HCT116 (cell line): Measurements from ENCODE around the gene TMEM266.

ENCODE experiments used
- CBX3 ChIP-seq: IDR thresholded peaks from 2 replicates; pipeline ENCODE4 v1.6.1; 2012; ENCODE audit warnings: low read depth
- CEBPB ChIP-seq: IDR thresholded peaks from 2 replicates; pipeline ENCODE4 v1.6.1; 2012; ENCODE audit warnings: low read depth
- CTCF ChIP-seq, 3 experiments: fragments of 200-600 bp in 1 of 3; sonication (generic) in 1 of 3; IDR thresholded peaks in 2 of 3; conservative IDR thresholded peaks in 1 of 3; 2 replicates each; pipeline ENCODE4 v1.5.1; 2012 to 2017; ENCODE audit warnings: low read depth in 2 of 3, low read length in 2 of 3, antibody characterized with exemption in 1 of 3, borderline replicate concordance in 1 of 3, control low read depth in 1 of 3, mild to moderate bottlenecking in 1 of 3, mixed read lengths in 1 of 3, mixed run types in 1 of 3, moderate library complexity in 1 of 3; ENCODE audit not compliant: insufficient read depth in 1 of 3
- EGR1 ChIP-seq: IDR thresholded peaks from 2 replicates; pipeline ENCODE4 v1.6.1; 2012; ENCODE audit warnings: low read depth
- EZH2 ChIP-seq: fragments of 200-600 bp; sonication (generic); IDR thresholded peaks from 2 replicates; pipeline ENCODE4 v1.6.1; 2017; ENCODE audit warnings: antibody characterized with exemption, mixed run types
- EZH2phosphoT487 ChIP-seq: fragments of 200-600 bp; IDR thresholded peaks from 2 replicates; pipeline ENCODE4 v1.6.1; 2018; ENCODE audit warnings: antibody characterized with exemption, borderline replicate concordance
- JUND ChIP-seq: IDR thresholded peaks from 2 replicates; pipeline ENCODE4 v1.6.1; 2012
- MAX ChIP-seq: IDR thresholded peaks from 2 replicates; pipeline ENCODE4 v1.6.1; 2012
- POLR2A ChIP-seq: IDR thresholded peaks from 2 replicates; pipeline ENCODE4 v1.7.0; 2011; ENCODE audit warnings: borderline replicate concordance; ENCODE audit not compliant: insufficient read depth, insufficient read length; ENCODE audit errors: extremely low read depth
- POLR2AphosphoS5 ChIP-seq: IDR thresholded peaks from 2 replicates; pipeline ENCODE4 v1.6.1; 2011; ENCODE audit warnings: mild to moderate bottlenecking, low read depth, low read length, moderate library complexity
- TCF7L2 ChIP-seq: IDR thresholded peaks from 2 replicates; pipeline ENCODE4 v1.7.0; 2011; ENCODE audit warnings: borderline replicate concordance, inconsistent platforms; ENCODE audit not compliant: insufficient read depth, insufficient read length; ENCODE audit errors: extremely low read depth
- ZFX ChIP-seq: fragments of 450-650 bp; IDR thresholded peaks from 2 replicates; pipeline ENCODE4 v1.6.1; 2017
- ZNF274 ChIP-seq: fragments of 200-500 bp; sonication (Bioruptor generic); IDR thresholded peaks from 2 replicates; pipeline ENCODE4 v1.6.1; 2014; ENCODE audit warnings: mild to moderate bottlenecking, low read depth, low read length, inconsistent platforms

- no peak for TF ChIP-seq POLR2AphosphoS5
- no peak for TF ChIP-seq ZFX
- TF ChIP-seq CTCF (IDR thresholded peaks at IDR 0.05 in 2 of 3, conservative IDR thresholded peaks at IDR 0.05 in 1 of 3; ENCODE audit: borderline replicate concordance in 1 of 3, insufficient read depth in 1 of 3, low read depth in 2 of 3, low read length in 2 of 3) = no peak
- no peak for TF ChIP-seq EZH2
- TF ChIP-seq CBX3 = no peak
- TF ChIP-seq POLR2A = no peak
- no peak for TF ChIP-seq MAX
- no peak for TF ChIP-seq ZNF274
- no peak for TF ChIP-seq TCF7L2
- TF ChIP-seq EGR1 = no peak
- TF ChIP-seq JUND = no peak
- no peak for TF ChIP-seq EZH2phosphoT487
- TF ChIP-seq CEBPB = no peak
Measured at GRCh38 chr15:76183930-76184649, 124.3 kb downstream of the TMEM266 start.
